ENCODE measurements around the gene NUDT22. TPM values are rescaled to one million over a fixed set of nuclear protein-coding genes. Genes with fewer than 3 reads are reported as not detected.

The NUDT22 gene
- total RNA-seq = 10 to 100 TPM; 74.5 to 79.5 TPM

GRCh38 chr11:64225608-64226506 lies at the start of gene NUDT22, which contains the start of gene TRPT1:
Gene NUDT22 (plus strand): TSS chr11:64226274. CDS start chr11:64226653, 379 bp downstream.
Gene TRPT1 (minus strand): TSS chr11:64226186. CDS start chr11:64225860, 326 bp downstream.
- ChIA-PET POLR2A (interaction anchor here (0.6 to 4.6 kb wide), 9 partner anchors 15 to 84 kb away, joined by 3 to 70 read pairs (median 5); partner anchors contain the start of gene FERMT3), CTCF (interaction anchor here (0.5 to 5.3 kb wide), 5 partner anchors 13 to 1451 kb away, joined by 3 to 41 read pairs (median 3); partner anchors contain the start of gene FERMT3)

- POLR2A ChIA-PET = no interaction called here
- CTCF ChIA-PET = interaction anchor here (0.6 kb wide), 2 partner anchors 97 to 200 kb away, joined by 3 read pairs; no protein-coding TSS in a partner anchor
These were observed 49.3 kb upstream of the NUDT22 start for GRCh38 chr11:64176751-64177150.

GRCh38 chr11:64178203-64178602 lies 47.9 kb upstream of the NUDT22 start:
- ChIA-PET POLR2A (no interaction called here), CTCF (no interaction called here)

- POLR2A ChIA-PET = no interaction called here
- CTCF ChIA-PET = no interaction called here
These were observed 47.0 kb upstream of the NUDT22 start for GRCh38 chr11:64178951-64179639.

GRCh38 chr11:64180891-64181290 lies 45.2 kb upstream of the NUDT22 start:
- ChIA-PET CTCF (interaction anchor here (1.0 to 1.5 kb wide), 3 partner anchors 17 to 32 kb away, joined by 3 to 4 read pairs (median 4); no protein-coding TSS in a partner anchor), POLR2A (interaction anchor here (0.6 kb wide), 1 partner anchor 222 kb away, joined by 4 read pairs; no protein-coding TSS in a partner anchor)

- ChIA-PET POLR2A (interaction anchor here (0.6 kb wide), 2 partner anchors 43 to 223 kb away, joined by 3 to 4 read pairs; no protein-coding TSS in a partner anchor), CTCF (interaction anchor here (0.5 to 1.5 kb wide), 5 partner anchors 17 to 116 kb away, joined by 3 to 4 read pairs (median 3); no protein-coding TSS in a partner anchor)
These were observed 44.3 kb upstream of the NUDT22 start for GRCh38 chr11:64181506-64182411.

- POLR2A ChIA-PET = interaction anchor here (0.7 to 2.5 kb wide), 3 partner anchors 17 to 52 kb away, joined by 4 to 20 read pairs (median 6); partner anchors contain the start of gene MACROD1
- CTCF ChIA-PET = interaction anchor here (0.7 to 7.1 kb wide), 2 partner anchors 22 to 25 kb away, joined by 4 to 54 read pairs; partner anchors contain the start of gene FERMT3
These were observed 42.2 kb upstream of the NUDT22 start for GRCh38 chr11:64183890-64184289.

GRCh38 chr11:64185175-64185692 lies 40.8 kb upstream of the NUDT22 start:
- ChIA-PET POLR2A (interaction anchor here (0.5 to 5.8 kb wide), 21 partner anchors 14 to 1136 kb away, joined by 3 to 106 read pairs (median 4); partner anchors contain the start of genes ESRRA, FERMT3, MACROD1 and PPP1R14B), CTCF (interaction anchor here (0.7 to 7.1 kb wide), 11 partner anchors 21 to 184 kb away, joined by 3 to 54 read pairs (median 4); partner anchors contain the start of genes FERMT3 and RPS6KA4)

GRCh38 chr11:64185693-64186491 lies 40.2 kb upstream of the NUDT22 start, which contains the start of gene STIP1:
Gene STIP1 (plus strand): TSS chr11:64186171. CDS start chr11:64186262, 91 bp downstream.
- ChIA-PET CTCF (interaction anchor here (1.0 to 7.1 kb wide), 9 partner anchors 20 to 185 kb away, joined by 3 to 54 read pairs (median 4); partner anchors contain the start of genes FERMT3, MACROD1 and RPS6KA4), POLR2A (interaction anchor here (0.5 to 5.8 kb wide), 14 partner anchors 14 to 365 kb away, joined by 3 to 106 read pairs (median 4); partner anchors contain the start of genes ESRRA, FERMT3, MACROD1 and PPP1R14B)

- ChIA-PET CTCF (interaction anchor here (1.0 to 7.1 kb wide), 8 partner anchors 14 to 172 kb away, joined by 3 to 54 read pairs (median 4); partner anchors contain the start of genes FERMT3, MACROD1 and RPS6KA4), POLR2A (interaction anchor here (1.0 to 5.8 kb wide), 9 partner anchors 13 to 131 kb away, joined by 3 to 106 read pairs (median 4); partner anchors contain the start of genes FERMT3, MACROD1, NUDT22 and PRDX5)
These were observed 39.4 kb upstream of the NUDT22 start for GRCh38 chr11:64186492-64187165.

GRCh38 chr11:64192434-64192833 lies 33.6 kb upstream of the NUDT22 start:
- ChIA-PET CTCF (interaction anchor here (1.0 kb wide), 1 partner anchor 12 kb away, joined by 3 read pairs; no protein-coding TSS in a partner anchor), POLR2A (no interaction called here)

- CTCF ChIA-PET = interaction anchor here (1.1 to 1.2 kb wide), 2 partner anchors 9 to 105 kb away, joined by 3 read pairs; no protein-coding TSS in a partner anchor
- POLR2A ChIA-PET = no interaction called here
These were observed 29.4 kb upstream of the NUDT22 start for GRCh38 chr11:64196626-64197025.

- CTCF ChIA-PET = no interaction called here
- POLR2A ChIA-PET = no interaction called here
These were observed 27.6 kb upstream of the NUDT22 start for GRCh38 chr11:64198511-64198910.

GRCh38 chr11:64201543-64201942 lies 24.5 kb upstream of the NUDT22 start:
- CTCF ChIA-PET = interaction anchor here (2.6 kb wide), 1 partner anchor 14 kb away, joined by 9 read pairs; no protein-coding TSS in a partner anchor
- POLR2A ChIA-PET = no interaction called here

GRCh38 chr11:64202992-64203391 lies 23.1 kb upstream of the NUDT22 start:
- ChIA-PET CTCF (interaction anchor here (3.4 to 6.6 kb wide), 3 partner anchors 16 to 101 kb away, joined by 16 to 54 read pairs (median 41); partner anchors contain the start of genes ESRRA, NUDT22, STIP1 and TRPT1), POLR2A (interaction anchor here (0.6 kb wide), 1 partner anchor 11 kb away, joined by 3 read pairs; no protein-coding TSS in a partner anchor)
